ENCODE data around the gene CCDC34.

- no peak for TF ChIP-seq CTCF (IDR thresholded peaks at IDR 0.05)
- TF ChIP-seq POLR2A (IDR thresholded peaks at IDR 0.05), result no peak
Observed at GRCh38 chr11:27312110-27312509, 50.9 kb downstream of the CCDC34 start.

All from testis (tissue), 2 donors.